Mesothelial cell of epicardium (in vitro differentiated cells): ENCODE measurements around the gene PPP1CC. TPM values are rescaled to one million over a fixed set of nuclear protein-coding genes. Genes with fewer than 3 reads are reported as not detected.

Experiments
- DNase-seq, 2 experiments: peaks; one replicate each; pipeline ENCODE4 v3.0.0; 2021; ENCODE audit warnings: low spot score in 2 of 2; ENCODE audit not compliant: unreplicated experiment in 2 of 2
- H3K27ac Mint-ChIP-seq: 2 replicates; pipeline ENCODE4 v1.8.0; 2021; ENCODE audit warnings: mixed read lengths
- H3K27me3 Mint-ChIP-seq: 2 replicates; pipeline ENCODE4 v1.8.0; 2021; ENCODE audit warnings: low read depth, mixed read lengths
- H3K36me3 Mint-ChIP-seq: 2 replicates; pipeline ENCODE4 v1.8.0; 2021; ENCODE audit warnings: mixed read lengths
- H3K4me1 Mint-ChIP-seq: 2 replicates; pipeline ENCODE4 v1.8.0; 2021; ENCODE audit warnings: mixed read lengths
- H3K4me3 Mint-ChIP-seq: 2 replicates; pipeline ENCODE4 v1.8.0; 2021; ENCODE audit warnings: mild to moderate bottlenecking, moderate library complexity, mixed read lengths
- H3K9me3 Mint-ChIP-seq: 2 replicates; pipeline ENCODE4 v1.8.0; 2021; ENCODE audit warnings: mixed read lengths
- CTCF ChIP-seq: fragments of 200-600 bp; sonication (generic); IDR thresholded peaks from one replicate; pipeline ENCODE4 v1.5.0; 2021; ENCODE audit warnings: antibody characterized with exemption; ENCODE audit not compliant: unreplicated experiment
- total RNA-seq: library from RNA; stranded (reverse); gene quantifications from 3 replicates; pipeline ENCODE4 v1.2.1, GENCODE V29; 2021

The PPP1CC gene
- total RNA-seq, 1 donor from 2014 or later, result 150 TPM

- H3K27ac Mint-ChIP-seq, result no peak overlapping the region
- no peaks in the 10 kb centered on the region for H3K27me3 Mint-ChIP-seq
- no peak for TF ChIP-seq CTCF
- H3K36me3 Mint-ChIP-seq, result peaks cover 13% of the 10 kb centered on the region
- H3K9me3 Mint-ChIP-seq, result peaks cover 9% of the 10 kb centered on the region
- no peak for DNase-seq
- no peaks in the 10 kb centered on the region for H3K4me1 Mint-ChIP-seq
- no peak overlapping the region for H3K4me3 Mint-ChIP-seq
These were observed 65.3 kb downstream of the PPP1CC start for GRCh38 chr12:110677206-110677911.

- Mint-ChIP-seq H3K4me3 (no peak overlapping the region), H3K27me3 (no peaks in the 10 kb centered on the region), H3K27ac (no peak overlapping the region), H3K4me1 (no peaks in the 10 kb centered on the region), H3K36me3 (peaks cover 13% of the 10 kb centered on the region), H3K9me3 (peaks cover 9% of the 10 kb centered on the region)
- no peak for TF ChIP-seq CTCF
- no peak for DNase-seq
These were observed 66.5 kb downstream of the PPP1CC start for GRCh38 chr12:110676171-110676570.

GRCh38 chr12:110670161-110670701, 72.5 kb downstream of the PPP1CC start:
- Mint-ChIP-seq H3K9me3 (peaks cover 13% of the 10 kb centered on the region), H3K27ac (no peak overlapping the region), H3K4me1 (no peaks in the 10 kb centered on the region), H3K36me3 (peaks cover 14% of the 10 kb centered on the region), H3K27me3 (no peaks in the 10 kb centered on the region), H3K4me3 (no peak overlapping the region)
- no peak for DNase-seq
- no peak for TF ChIP-seq CTCF

Other genes with a start within 250 kb of the PPP1CC start
- gene VPS29, start 240.8 kb downstream of the PPP1CC start, total RNA-seq, result 71.3 to 77.0 TPM (median 74.2 TPM) in 3 replicates
- gene RAD9B, start 240.6 kb downstream of the PPP1CC start, total RNA-seq, result 0.51 to 0.73 TPM (median 0.54 TPM) in 3 replicates
- gene PPTC7, start 159.6 kb downstream of the PPP1CC start, total RNA-seq, result 14.2 to 15.3 TPM (median 14.5 TPM) in 3 replicates
- gene TCTN1, start 128.8 kb downstream of the PPP1CC start, total RNA-seq, result 57.7 to 64.5 TPM (median 63.4 TPM) in 3 replicates
- gene HVCN1, start 53.8 kb downstream of the PPP1CC start, total RNA-seq, result 5.1 to 7.0 TPM (median 6.1 TPM) in 3 replicates
- gene CCDC63, start 104.1 kb upstream of the PPP1CC start, total RNA-seq, result not detected in 3 replicates
- not detected in 3 replicates for gene MYL2, start 177.7 kb upstream of the PPP1CC start, total RNA-seq